ENCODE measurements around the gene AGTRAP. TPM values are rescaled to one million over a fixed set of nuclear protein-coding genes. Genes with fewer than 3 reads are reported as not detected.

The AGTRAP gene
- polyA plus RNA-seq, 3 donors = 420 to 938 (median 842) TPM

DNA sequence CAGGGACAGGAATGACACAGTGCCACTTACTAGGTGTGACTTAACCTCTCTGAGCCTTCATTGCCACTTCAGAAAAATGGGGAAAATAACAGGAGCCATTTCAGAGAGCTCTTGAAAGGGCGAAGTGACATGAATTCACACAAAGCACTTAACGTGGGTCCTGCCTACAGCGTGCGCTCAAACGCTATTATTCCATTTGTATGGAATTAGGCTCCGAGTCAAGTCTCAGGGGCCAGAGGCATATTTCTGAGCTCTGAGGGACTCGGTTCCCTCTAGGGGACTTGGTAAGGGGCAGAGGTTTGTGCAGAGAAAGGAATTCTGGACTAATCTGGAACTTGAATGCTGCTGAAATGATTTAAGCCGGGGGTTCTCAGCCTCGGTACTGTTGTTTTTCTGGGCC lies 30.3 kb upstream of the AGTRAP start:
- Histone ChIP-seq H3K9me3 (replicated peaks in 1 of 2; ENCODE audit: control insufficient read depth in 1 of 2, insufficient read depth in 1 of 2, low read length in 2 of 2) (no peaks in the 10 kb centered on the region), H3K4me2 (replicated peaks; ENCODE audit: extremely low read depth, low read length, poor library complexity, severe bottlenecking) (no peak overlapping the region), H3K4me3 (replicated peaks in 1 of 3; ENCODE audit: low read depth in 2 of 3, low read length in 3 of 3) (no peak overlapping the region), H3K27ac (ENCODE audit: low read depth in 1 of 2, low read length in 2 of 2) (no peak overlapping the region), H3K27me3 (ENCODE audit: control insufficient read depth in 2 of 2, insufficient read depth in 2 of 2, low read length in 2 of 2) (peaks cover 0 to 21% of the 10 kb centered on the region in 2 donors), H3K4me1 (ENCODE audit: control insufficient read depth in 1 of 2, insufficient read depth in 2 of 2, low read length in 2 of 2) (no peaks in the 10 kb centered on the region), H3K36me3 (replicated peaks in 1 of 2; ENCODE audit: control insufficient read depth in 1 of 2, insufficient read depth in 2 of 2, low read length in 2 of 2) (no peaks in the 10 kb centered on the region), H4K20me1 (ENCODE audit: insufficient read depth, low read length) (no peaks in the 10 kb centered on the region), H3K9ac (ENCODE audit: insufficient read depth, low read length, poor library complexity, severe bottlenecking) (no peak overlapping the region), H3K79me2 (ENCODE audit: insufficient read depth, low read length) (no peaks in the 10 kb centered on the region), H2AFZ (ENCODE audit: insufficient read depth, low read depth, low read length, poor library complexity, severe bottlenecking) (no peak overlapping the region)
- Mint-ChIP-seq H3K4me3 (peak overlapping the region in 1 of 2 donors; percentile 55), H3K36me3 (no peaks in the 10 kb centered on the region), H3K4me1 (peaks cover 4% of the 10 kb centered on the region), H3K27me3 (ENCODE audit: low read depth in 3 of 3) (peaks cover 23 to 38% (median 37%) of the 10 kb centered on the region in 3 donors), H3K27ac (peak overlapping the region in 1 of 7 donors; percentile 20), H3K9me3 (peaks cover 0 to 3% (median 0%) of the 10 kb centered on the region in 7 donors)
- no peak for TF ChIP-seq CTCF (IDR thresholded peaks at IDR 0.05)
- WGBS (ENCODE audit: insufficient coverage) = 95% methylated on average over 9 of the region's 9 CpGs
- intact Hi-C loops (cut with micrococcal nuclease) = no loop called here
- no peak for DNase-seq

DNA sequence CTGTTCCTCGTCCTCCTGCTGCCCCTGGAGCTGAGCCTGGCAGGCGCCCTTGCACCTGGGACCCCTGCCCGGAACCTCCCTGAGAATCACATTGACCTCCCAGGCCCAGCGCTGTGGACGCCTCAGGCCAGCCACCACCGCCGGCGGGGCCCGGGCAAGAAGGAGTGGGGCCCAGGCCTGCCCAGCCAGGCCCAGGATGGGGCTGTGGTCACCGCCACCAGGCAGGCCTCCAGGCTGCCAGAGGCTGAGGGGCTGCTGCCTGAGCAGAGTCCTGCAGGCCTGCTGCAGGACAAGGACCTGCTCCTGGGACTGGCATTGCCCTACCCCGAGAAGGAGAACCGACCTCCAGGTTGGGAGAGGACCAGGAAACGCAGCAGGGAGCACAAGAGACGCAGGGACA lies 29.6 kb upstream of the AGTRAP start:
- Mint-ChIP-seq H3K4me3 (no peak overlapping the region), H3K27me3 (ENCODE audit: low read depth in 3 of 3) (peaks cover 23 to 34% (median 31%) of the 10 kb centered on the region in 3 donors), H3K9me3 (peaks cover 0 to 3% (median 0%) of the 10 kb centered on the region in 7 donors), H3K4me1 (peaks cover 4% of the 10 kb centered on the region), H3K27ac (no peak overlapping the region), H3K36me3 (no peaks in the 10 kb centered on the region)
- H3K4me1 ChIP-seq (ENCODE audit: control insufficient read depth in 1 of 2, insufficient read depth in 2 of 2, low read length in 2 of 2) = no peaks in the 10 kb centered on the region
- H3K27ac ChIP-seq (ENCODE audit: low read depth in 1 of 2, low read length in 2 of 2) = no peak overlapping the region
- no peaks in the 10 kb centered on the region for H3K79me2 ChIP-seq (ENCODE audit: insufficient read depth, low read length)
- no peaks in the 10 kb centered on the region for H3K36me3 ChIP-seq (replicated peaks in 1 of 2; ENCODE audit: control insufficient read depth in 1 of 2, insufficient read depth in 2 of 2, low read length in 2 of 2)
- H3K9ac ChIP-seq (ENCODE audit: insufficient read depth, low read length, poor library complexity, severe bottlenecking) = no peak overlapping the region
- intact Hi-C loops (cut with micrococcal nuclease) = no loop called here
- H3K27me3 ChIP-seq (ENCODE audit: control insufficient read depth in 2 of 2, insufficient read depth in 2 of 2, low read length in 2 of 2) = peaks cover 0 to 14% of the 10 kb centered on the region in 2 donors
- 97% methylated on average over 11 of the region's 14 CpGs for WGBS (ENCODE audit: insufficient coverage)
- no peaks in the 10 kb centered on the region for H4K20me1 ChIP-seq (ENCODE audit: insufficient read depth, low read length)
- no peak for TF ChIP-seq CTCF (IDR thresholded peaks at IDR 0.05)
- DNase-seq = no peak
- no peak overlapping the region for H2AFZ ChIP-seq (ENCODE audit: insufficient read depth, low read depth, low read length, poor library complexity, severe bottlenecking)
- H3K4me2 ChIP-seq (replicated peaks; ENCODE audit: extremely low read depth, low read length, poor library complexity, severe bottlenecking) = no peak overlapping the region
- H3K9me3 ChIP-seq (replicated peaks in 1 of 2; ENCODE audit: control insufficient read depth in 1 of 2, insufficient read depth in 1 of 2, low read length in 2 of 2) = no peaks in the 10 kb centered on the region
- no peak overlapping the region for H3K4me3 ChIP-seq (replicated peaks in 1 of 3; ENCODE audit: low read depth in 2 of 3, low read length in 3 of 3)

Data from CD14-positive monocyte (primary cell).